NCI-H226 (cell line): ENCODE data around the gene SH3PXD2A.

Experiments used
- DNase-seq: peaks from one replicate; pipeline ENCODE4 v3.0.0-alpha.2; 2015

SH3PXD2A gene

DNA sequence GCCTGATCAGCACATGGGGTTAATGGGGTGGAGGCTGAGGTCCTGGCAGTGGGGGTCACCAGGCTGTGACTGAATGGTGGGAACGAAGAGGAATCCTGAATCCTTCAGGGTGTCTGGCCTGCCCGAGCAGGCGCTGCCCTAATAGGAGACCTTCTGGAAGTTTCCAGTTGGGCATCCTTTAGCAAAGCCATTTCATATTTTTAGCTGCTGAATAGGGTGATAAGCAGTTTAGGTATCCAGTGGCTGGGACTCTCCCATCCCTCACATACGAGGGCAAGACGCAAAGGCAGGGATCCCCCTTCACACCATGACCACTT is 159.3 kb downstream of the SH3PXD2A start:
- DNase-seq = no peak

DNA sequence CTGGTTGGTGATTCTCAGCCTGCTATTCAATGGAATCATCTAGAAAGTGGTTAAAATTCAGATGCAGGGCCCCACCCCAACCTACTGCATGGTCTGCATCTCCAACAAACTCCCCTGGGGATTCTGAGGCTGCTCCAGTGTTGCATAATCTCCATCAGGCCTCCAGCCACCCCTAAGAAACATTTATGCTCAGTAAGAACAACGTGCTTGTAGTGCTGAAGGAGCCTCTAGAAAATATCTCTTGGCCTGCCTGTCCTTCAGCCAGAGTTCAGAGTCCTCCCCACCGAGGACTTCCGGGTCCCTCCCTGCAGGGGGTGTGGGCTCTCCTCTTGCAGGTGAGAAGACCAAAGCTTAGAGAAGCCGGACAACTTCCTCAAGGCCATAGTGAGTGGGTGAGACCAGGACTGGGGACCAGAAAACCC is 159.8 kb downstream of the SH3PXD2A start:
- DNase-seq = no peak

DNA sequence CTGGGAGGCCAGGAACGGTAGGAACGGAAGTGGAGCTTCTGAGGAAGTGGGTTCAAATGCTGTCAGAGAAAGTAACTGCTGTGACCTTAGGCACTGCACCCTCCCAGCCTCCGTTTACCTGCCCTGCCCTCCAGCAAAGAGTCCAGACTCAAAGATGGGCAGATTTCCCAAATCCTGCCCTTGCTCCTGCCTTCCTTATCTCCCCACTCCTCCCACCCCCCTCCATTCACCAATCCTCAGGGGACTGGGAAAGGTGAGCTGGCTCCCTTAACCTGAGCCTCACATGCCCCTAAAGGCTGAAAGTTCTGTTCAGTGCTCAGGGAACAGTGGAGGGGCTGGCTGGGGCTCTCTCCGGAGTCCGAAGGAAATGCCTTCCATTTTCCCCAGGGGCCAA is 161.6 kb downstream of the SH3PXD2A start:
- DNase-seq = no peak

DNA sequence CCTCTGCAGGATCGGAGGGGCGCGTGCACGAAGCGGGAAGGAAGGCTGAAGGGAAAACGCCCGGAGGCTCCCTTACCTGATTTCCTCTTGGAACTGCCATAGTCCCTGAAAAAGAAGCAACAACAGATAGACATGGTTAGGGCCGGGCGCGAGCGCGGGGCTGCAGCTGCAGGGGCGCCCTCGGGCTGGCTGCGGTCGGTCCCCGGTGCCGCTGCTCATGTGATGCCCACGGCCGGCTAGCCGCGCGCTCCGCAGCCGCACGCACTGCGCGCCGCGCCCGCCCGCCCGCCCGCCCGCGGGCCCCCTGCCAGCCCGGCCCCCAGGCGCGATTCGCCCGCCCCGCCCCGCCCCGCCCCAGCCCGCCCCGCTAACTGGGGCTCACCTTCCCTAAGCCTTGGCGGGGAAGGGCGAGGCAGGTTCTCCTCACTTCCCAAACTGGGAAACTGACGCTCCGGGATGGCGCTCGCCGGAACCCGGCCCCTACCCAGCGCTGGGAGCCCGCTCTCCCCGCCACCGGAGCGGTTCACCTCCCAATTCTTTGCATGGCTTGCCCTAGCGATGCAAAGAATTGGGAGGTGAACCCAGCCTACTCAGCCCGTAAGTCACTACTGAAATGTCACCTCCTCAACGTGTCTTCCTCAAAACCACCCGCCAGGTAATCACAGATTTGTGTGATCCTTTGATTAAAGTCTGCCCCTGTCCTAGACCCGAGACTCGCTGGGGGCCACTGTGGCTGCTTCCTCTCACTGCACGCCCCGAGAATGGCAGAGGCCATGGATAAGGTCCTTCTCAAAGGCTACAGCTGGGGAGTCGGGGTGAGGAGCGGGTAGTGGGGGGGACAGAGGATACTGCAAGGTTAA is 162.2 kb downstream of the SH3PXD2A start:
- DNase-seq = no peak

DNA sequence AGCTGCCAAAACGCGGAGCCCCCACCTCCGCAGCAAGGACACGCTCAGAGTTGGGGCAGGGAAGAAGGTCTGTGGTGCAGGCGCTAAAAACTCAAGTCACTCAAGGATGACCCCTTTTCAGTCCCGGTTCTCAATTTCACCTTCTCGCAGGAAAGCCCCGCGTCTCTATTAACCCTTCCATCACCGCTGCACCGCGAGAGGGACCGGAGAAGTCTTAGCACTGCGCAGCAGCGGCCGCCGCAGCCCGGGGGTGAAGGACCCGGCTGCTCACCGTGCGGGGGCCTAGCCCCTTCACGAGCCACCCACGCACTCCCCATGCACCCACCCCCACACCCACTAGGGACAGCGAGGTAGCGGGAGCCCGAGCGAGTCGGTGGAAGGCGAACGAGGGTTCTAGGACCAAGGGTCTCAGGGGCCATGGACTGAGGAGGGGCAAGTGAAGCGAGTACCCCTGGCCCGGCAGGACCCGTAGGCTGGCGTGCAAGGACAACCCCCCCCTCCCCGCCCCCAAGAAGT is 162.9 kb downstream of the SH3PXD2A start:
- no peak for DNase-seq

DNA sequence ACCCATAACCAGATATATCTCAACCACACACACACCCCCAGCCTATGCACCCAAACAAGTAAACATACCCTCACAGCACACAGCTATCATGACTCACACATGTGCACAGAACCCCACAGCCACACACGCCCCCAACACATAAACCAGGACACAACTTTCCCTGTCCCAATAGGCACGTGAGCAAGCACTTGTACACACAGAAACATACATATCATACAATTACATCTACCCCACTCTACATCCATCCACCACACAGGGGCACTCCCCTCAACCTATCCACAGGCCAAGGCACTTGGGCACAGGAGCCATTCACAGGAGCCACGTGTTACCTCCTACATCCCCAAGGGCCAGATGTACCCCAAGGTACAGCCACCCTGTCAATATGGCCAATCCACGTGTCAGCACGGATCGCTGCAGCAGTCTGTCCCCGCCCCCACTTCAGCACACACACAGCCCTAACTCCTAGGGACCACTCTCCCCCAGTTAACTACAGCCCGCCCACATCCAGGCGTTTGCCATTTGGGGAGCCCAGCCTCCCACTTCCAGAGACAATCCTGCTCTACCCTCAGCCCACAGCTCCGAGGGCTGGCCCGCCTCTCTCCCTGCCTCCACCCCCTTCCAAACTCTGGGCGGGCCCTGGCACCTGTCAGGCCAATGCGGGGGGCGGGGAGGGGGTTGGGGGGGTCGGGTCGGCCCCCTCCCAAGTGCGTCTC is 163.5 kb downstream of the SH3PXD2A start:
- no peak for DNase-seq

DNA sequence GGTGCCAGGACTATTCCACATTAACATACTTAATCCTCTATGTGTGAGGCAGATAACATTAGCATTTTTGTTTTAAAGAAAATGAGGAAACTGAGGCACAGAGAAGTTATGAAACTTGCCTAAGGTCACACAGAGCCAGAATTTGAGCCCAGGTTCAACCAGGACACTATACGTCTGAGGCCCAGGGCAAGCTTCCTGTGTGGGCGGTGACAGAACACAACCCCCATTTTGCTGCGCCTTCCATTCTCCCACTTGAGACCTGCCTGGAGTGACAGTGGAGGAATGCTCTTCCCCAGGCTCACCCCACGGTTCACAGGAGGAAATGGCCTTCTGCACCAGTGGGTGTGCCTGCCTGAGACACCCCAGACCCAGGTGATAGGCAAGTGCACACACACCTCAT is 164.1 kb downstream of the SH3PXD2A start:
- no peak for DNase-seq

DNA sequence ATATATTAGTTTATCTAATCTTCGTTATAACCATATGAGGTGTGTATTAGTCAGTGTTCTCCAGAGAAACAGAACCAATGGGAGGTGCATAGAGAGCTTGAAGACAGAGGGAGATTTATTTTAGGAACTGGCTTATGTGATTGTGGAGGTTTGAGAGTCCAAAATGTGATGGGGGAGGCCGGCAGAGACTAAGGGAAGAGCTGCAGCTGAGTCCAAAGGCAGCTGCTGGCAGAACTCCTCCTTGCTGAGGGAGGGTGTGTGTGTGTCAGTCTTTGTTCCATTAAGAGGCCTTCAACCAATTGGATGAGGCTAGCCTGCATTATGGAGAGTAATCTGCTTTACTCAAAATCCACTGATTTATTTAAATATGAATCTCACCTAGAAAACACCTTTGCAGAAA is 165.1 kb downstream of the SH3PXD2A start:
- DNase-seq = no peak

DNA sequence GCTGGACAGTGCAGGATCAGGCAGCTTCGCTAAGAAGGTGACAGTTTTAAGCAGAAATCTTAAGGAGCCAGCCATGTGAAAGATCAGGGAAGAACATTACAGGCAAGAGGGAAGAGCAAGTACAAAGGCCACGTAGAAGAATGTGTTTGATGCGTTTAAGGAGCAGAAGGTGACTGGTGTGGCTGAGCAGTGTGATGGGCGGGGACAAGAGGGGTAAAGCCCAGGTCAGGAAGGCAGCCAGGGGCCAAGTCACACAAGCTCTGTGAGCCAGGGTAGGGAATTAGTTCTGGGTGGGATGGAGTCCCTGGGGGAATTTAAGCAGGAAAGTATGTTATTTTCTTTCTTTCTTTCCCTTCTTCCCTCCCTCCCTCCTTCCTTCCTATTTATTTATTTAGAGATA is 166.9 kb downstream of the SH3PXD2A start:
- no peak for DNase-seq

DNA sequence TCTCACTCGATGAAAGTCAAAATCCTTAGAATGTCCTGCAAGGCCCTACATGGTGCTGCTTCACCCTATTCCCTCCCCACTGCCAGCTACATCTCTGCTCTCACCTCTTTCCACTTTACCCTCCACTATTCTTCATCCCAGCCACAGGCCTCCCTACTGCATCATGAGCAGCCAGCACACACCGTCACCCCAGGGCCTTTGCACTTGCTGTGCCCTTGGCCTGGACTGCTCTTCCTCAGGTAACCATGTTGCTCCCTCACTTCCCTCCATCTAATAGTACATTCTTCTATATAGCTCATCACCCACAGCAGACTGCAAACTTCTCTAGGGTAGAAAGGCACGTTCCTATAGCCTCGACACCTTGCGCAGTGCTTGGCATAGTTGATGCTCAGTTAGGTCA is 167.7 kb downstream of the SH3PXD2A start:
- DNase-seq = no peak

DNA sequence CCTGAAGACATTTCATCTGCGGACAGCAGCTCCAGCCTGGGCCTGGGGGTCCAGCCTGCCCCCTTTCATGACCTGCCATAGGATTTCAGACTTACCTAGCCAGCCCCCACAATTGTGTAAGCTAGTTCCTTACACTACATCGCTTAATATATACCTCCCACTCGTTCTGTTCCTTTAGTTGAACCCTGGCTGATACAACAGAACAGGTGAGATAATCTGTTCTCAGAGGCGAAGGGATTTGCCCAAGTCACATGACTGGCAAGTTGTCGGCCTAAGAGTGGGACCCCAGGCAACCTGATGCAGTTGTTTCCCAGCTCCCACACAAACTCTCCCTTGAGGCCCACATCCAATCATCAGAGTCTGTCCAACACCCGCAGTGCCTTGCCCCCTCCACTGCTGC is 168.2 kb downstream of the SH3PXD2A start:
- no peak for DNase-seq

DNA sequence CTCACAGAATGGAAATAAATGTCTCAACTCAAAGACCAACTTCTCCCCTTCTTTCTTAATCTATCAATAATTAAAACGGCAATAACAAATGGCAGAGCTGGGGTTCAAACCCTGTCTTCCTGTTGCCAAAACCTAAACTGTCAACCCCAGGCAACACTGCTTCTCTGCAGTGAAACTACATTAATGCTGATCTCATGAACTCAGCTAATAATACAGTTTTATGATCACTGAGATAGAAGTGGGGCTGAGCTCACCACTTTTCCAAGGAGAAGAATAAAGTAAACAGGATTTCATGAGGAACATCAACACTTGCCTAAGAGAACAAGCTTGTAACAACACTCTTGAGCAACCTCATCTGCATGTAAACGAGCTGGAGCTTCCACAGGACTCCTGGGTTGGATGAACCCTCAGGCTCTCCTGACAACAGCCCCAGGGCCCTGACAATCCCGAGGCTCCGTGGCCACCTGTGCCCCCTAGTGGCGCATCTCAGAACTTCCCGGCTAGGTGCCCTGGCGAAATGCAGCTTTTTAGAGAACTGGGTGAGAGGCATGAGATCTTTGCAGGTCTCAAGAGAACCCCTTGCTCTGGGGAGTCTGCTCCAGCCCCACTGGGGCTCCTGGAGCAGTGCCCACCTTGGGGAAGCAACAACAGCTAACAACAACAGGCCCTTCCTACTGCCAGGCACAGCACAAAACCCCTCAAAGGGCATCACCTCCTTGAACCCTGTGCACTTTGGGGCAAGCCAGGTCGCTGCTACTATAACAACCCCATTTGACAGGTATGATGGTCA is 169.3 kb downstream of the SH3PXD2A start:
- no peak for DNase-seq

DNA sequence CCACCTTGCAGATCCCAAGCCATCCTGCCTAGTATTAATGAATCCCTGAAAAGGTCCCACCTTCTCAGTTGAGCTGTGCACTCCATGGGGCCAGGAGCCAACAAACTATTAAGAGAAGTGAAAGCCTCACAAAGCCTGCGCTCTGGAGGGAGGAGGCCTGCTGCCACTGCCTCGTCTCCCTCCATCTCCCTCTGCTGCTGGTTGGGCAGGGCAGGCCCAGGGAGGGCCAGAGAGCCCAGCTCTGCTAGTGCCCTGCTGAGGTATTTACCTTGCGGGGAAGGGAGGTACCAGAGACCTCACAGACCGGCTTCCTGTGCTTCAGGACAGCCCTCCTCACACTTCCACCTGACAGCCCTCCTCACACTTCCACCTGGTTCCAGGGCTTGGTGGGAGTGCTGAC is 171.5 kb downstream of the SH3PXD2A start:
- DNase-seq = no peak

DNA sequence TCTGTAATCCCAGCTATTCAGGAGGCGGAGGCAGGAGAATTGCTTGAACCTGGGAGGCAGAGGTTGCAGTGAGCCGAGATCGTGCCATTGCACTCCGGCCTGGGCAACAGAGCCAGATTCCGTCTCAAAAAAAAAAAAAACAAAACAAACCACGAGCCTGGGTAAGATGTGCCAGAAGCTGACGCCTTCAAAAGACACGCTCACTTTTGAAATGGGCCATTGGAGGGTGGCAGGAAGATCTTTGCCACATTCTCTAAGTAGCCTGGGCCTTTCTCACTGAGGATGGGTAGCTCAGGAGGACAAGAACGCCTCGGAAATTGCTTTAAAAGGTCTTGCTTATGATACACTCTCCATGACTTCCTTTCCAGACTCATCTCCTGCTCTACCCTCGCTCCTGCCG is 172.7 kb downstream of the SH3PXD2A start:
- no peak for DNase-seq

DNA sequence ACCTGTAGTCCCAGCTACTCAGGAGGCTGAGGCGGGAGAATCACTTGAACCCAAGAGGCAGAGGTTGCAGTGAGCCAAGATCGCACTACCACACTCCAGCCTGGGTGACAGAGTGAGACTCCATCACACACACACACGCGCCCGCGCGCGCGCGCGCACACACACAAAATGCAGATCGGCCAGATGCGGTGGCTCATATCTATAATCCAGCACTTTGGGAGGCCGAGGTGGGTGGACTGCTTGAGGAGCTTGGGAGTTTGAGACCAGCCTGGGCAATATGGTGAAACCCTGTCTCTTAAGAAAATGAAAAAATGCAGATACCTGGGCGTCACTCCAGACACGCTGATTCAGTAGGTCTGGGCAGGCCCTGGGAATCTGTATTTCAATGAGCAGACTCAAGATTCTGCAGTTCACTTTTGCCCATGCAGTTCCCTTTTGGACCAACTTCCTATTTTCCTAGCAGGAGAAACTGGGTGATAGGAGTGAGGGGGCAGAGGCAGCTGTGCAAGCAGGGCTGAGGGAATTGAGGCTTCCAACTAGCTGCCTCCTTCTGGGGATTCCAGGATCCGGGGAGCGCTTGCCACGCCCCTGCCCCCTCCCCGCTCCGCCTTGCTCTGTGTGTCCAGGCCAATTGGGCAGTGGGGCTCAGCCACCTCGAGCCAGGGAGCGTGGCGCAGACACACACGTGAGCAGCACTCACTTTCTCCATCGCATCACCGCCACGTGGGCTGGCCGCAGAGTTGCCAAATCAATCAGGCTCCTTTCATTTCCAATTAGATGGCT is 173.6 kb downstream of the SH3PXD2A start:
- DNase-seq = no peak

DNA sequence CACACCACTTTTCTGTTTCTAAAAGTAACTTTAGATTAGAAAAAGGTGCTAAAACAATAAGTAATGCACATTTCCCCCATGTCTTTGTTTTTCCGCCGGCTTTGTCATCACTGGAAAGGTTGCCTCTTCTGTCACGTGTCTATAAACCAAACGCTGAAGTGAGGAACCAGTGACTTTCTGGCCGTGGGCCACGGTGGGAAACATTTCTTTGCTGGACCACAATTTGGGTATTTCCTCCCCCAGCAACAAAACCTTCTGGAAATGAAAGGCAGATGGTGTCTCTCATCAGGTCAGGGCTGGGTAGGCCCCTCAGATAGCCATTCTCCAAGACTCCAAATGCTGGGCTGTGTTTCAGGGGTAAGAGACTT is 174.5 kb downstream of the SH3PXD2A start:
- DNase-seq = no peak

DNA sequence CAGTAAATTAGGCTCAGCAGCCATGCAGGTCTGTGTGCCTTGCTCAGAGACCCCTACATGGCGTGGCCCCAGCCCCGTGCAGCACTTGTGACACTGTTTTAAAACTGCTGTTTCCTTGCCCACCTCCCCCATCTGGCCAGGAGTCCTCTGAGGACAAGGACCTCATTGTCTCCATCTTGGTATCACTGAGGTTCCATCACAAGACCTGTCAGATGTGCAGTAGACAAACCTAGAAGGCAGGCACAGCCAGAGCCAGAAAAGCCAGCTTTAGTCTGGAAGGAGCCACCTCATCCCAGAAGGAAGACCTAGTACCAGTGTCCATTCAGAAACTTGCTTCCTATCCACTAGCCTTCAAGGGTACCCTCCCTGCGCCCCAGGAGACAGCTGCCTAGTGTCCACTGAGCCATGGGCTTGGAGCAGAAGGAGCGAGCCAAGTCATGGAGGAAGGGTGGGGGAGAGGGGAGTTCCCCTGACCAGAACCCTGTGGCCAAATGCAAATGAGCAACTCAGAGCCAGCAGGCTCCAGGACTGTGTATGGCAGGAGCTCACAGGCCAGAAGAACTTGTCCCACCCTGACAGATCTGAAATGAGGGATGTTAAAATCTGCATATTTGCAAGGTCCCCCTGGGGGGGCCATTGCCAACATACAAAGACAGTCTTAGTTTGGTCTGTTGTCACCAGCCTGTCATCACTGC is 176.1 kb downstream of the SH3PXD2A start:
- no peak for DNase-seq

DNA sequence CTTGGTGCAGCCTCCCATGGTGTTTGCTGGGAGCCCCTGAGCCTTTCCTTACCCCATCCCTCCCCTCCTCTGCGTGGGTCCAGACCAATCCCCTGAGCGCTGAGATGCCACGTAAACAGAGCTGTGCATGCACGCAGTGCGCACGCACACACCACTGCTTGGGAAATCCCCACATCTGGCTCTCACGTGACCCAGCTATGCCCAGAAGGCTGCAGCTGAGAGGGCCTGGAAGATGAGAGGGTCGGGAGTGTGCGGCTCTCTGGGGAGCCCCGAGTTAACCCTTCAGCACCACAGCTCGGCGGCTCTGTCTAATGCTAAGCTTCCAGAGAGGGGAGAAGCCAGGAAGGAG is 177.2 kb downstream of the SH3PXD2A start:
- peak; percentile 98 for DNase-seq

DNA sequence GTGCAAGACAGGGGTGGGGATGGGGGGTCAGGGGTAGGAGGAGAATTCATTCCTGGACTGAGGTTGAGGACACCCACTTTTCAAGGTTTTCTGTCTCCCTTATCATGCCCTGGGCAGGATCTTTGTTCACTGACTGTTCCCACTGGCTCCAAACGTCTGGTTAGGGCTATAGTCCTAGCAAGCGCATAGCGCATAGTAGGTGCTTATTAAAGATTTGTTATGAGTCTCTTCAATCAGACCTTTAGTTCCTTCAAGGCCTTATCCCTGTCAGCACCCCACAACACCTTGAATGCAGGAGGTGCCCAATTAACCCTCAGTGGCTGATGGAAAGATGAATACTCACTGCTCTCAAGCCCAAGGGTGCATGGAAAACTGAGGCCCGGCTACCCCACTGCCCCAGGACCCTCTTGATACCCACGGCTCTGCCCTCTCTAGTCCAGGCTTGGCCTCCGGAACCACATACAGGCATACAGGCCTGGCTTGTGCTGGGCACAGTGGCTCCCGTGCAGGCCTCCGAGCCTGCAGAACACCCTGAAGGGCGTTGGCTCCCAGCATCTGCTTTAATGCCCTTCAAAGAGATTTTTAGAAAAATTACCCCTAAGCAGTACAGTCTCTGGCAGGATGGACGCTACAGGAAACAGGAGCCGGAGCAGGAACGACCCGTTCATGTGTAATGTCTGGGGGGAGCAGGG is 177.7 kb downstream of the SH3PXD2A start:
- DNase-seq = no peak

DNA sequence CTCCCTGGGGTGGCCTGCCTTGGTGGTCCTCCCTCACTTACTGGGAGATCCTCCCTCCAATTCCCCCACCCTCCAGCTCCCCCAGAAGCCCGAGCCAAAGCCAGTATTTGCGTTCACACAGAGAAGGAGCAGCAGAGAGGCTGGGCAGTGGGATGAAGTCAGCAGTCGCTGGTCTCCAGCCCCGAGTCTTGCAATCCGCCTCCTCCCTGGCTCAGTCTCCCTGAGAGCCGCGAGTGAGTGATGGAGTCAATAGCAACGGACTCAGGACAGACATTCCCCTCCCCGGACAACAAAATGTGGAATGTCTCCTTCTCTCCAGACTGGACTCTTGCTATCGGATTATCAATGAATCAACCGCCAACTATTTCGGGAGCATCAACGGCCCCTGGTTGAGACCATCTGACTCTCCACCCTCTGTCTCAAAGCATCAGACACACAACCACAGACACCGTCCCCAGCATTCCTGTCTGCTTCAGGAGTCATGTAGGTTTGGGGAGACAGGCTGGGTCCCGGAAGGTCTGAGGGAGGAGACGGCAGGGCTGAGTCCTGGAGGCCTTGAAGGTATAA is 178.4 kb downstream of the SH3PXD2A start:
- DNase-seq = peak; percentile 88

DNA sequence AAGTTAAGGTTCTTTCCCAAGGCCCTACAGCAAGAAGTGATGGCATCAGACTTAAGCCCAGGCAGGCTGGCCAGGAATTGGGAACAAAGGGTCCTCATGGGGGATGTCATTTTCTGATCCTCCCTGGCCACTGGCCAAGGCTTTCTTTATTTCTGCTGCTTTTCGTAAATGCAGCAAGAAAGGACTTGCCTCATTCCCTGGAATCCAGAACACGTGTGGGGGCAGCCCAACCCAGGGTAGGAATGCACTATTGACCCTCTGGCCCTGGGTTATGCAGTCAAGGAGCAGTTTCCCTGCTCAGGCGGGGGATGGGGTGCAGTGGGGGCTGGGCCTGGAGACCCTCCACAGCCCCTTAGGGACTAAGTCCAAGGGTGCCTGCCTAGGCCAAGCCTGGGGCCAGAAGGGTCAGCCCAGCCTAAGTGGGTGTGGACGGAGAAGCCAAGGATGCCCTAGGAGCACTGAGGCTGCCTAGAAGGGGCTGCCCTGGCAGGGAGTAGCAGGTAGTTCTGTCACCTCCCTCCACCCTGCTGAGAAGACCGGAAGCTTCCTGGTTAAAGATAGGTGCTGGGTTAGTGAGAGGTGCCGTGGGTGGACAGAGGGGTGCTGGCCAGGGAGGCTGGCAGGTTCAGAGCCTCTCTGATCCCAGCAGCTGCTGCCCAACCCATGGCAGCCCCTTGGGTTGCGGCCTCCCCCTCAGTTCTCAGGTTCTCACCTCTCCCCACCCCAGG is 179.2 kb downstream of the SH3PXD2A start:
- DNase-seq = peak; percentile 69
